IMR-90 (cell line): ENCODE results near the gene HS6ST2.

Experiments used
- MXI1 ChIP-seq: IDR thresholded peaks from 2 replicates; pipeline ENCODE4 v1.6.1; 2012; ENCODE audit warnings: low read depth, mild to moderate bottlenecking, low read length, moderate library complexity, borderline replicate concordance
- POLR2A ChIP-seq: IDR thresholded peaks from 2 replicates; pipeline ENCODE4 v1.6.1; 2012; ENCODE audit warnings: mild to moderate bottlenecking, low read depth, low read length
- RFX5 ChIP-seq: IDR thresholded peaks from 2 replicates; pipeline ENCODE4 v1.8.0; 2012; ENCODE audit warnings: low read depth, mild to moderate bottlenecking, low read length, moderate library complexity
- SMC3 ChIP-seq: fragments of 150-350 bp; IDR thresholded peaks from 2 replicates; pipeline ENCODE4 v1.6.1; 2016; ENCODE audit warnings: low read depth, mild to moderate bottlenecking, antibody characterized with exemption, low read length, moderate library complexity
- TF ChIP-seq, protein P1 (sequence below): conservative IDR thresholded peaks from 2 replicates; pipeline ENCODE4 v1.5.1; 2012; ENCODE audit warnings: mild to moderate bottlenecking, low read depth, low read length, improper control_type of control experiment
- TF ChIP-seq, protein P2 (sequence below): fragments of 150-350 bp; IDR thresholded peaks from 2 replicates; pipeline ENCODE4 v1.6.1; 2017; ENCODE audit warnings: mild to moderate bottlenecking, antibody characterized with exemption, low read length, low read depth

- TF ChIP-seq, protein P1, sequence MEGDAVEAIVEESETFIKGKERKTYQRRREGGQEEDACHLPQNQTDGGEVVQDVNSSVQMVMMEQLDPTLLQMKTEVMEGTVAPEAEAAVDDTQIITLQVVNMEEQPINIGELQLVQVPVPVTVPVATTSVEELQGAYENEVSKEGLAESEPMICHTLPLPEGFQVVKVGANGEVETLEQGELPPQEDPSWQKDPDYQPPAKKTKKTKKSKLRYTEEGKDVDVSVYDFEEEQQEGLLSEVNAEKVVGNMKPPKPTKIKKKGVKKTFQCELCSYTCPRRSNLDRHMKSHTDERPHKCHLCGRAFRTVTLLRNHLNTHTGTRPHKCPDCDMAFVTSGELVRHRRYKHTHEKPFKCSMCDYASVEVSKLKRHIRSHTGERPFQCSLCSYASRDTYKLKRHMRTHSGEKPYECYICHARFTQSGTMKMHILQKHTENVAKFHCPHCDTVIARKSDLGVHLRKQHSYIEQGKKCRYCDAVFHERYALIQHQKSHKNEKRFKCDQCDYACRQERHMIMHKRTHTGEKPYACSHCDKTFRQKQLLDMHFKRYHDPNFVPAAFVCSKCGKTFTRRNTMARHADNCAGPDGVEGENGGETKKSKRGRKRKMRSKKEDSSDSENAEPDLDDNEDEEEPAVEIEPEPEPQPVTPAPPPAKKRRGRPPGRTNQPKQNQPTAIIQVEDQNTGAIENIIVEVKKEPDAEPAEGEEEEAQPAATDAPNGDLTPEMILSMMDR, result no peak
- no peak for TF ChIP-seq RFX5
- no peak for TF ChIP-seq POLR2A
- TF ChIP-seq, protein P2, sequence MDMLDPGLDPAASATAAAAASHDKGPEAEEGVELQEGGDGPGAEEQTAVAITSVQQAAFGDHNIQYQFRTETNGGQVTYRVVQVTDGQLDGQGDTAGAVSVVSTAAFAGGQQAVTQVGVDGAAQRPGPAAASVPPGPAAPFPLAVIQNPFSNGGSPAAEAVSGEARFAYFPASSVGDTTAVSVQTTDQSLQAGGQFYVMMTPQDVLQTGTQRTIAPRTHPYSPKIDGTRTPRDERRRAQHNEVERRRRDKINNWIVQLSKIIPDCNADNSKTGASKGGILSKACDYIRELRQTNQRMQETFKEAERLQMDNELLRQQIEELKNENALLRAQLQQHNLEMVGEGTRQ, result no peak
- TF ChIP-seq MXI1, result no peak
- no peak for TF ChIP-seq SMC3
These were observed 127.0 kb downstream of the HS6ST2 start for GRCh38 chrX:132831336-132831973.
